ENCODE measurements around the gene L1CAM.

DNA sequence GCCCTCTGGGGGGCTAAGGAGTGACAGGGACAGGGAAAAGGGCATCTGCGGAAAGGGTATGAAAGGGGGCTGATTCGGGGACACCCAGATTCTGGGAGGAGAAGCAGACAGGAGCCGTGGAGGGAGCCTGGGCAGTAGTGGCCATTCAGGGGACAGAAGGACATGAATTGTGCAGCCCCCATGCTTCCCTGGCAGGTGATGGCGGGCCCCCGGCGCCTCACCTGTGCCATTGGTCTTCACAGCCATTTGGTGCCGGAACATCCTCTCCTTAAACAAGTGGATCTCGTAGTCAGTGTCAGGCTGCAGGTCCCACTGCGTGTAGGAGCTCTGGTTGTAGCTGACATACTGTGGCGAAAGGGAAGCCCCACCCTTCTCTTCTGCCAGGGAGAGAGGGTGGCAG, 21.9 kb downstream of the L1CAM start:
- TF ChIP-seq POLR2AphosphoS5 (IDR thresholded peaks at IDR 0.05; ENCODE audit: low read depth, low read length), result no peak
- no peak for TF ChIP-seq REST (IDR thresholded peaks at IDR 0.05; ENCODE audit: insufficient read depth in 1 of 2, low read depth in 2 of 2, low read length in 2 of 2)
- no peak for TF ChIP-seq SIN3A (IDR thresholded peaks at IDR 0.05; ENCODE audit: borderline replicate concordance, insufficient read depth, low read length)
- TF ChIP-seq TAF1 (IDR thresholded peaks at IDR 0.05; ENCODE audit: borderline replicate concordance, insufficient read depth, low read length), result no peak
- no peak for TF ChIP-seq FOXP2 (optimal IDR thresholded peaks at IDR 0.05; ENCODE audit: borderline replicate concordance, extremely low read depth, extremely low read length, insufficient read depth)
